Liver (tissue), 9 donors: ENCODE data around the gene PPY. TPM values are rescaled to one million over a fixed set of nuclear protein-coding genes. Genes with fewer than 3 reads are reported as not detected.

Experiments used
- DNase-seq: peaks from one replicate; pipeline ENCODE4 v3.0.0-alpha.2; 2017; ENCODE audit warnings: low spot score
- H3K27ac ChIP-seq, 2 donors: one replicate each; pipeline ENCODE4 v1.7.0; 2013; ENCODE audit warnings: inconsistent platforms in 2 of 2, low read length in 2 of 2, control low read depth in 1 of 2, low read depth in 1 of 2, mild to moderate bottlenecking in 1 of 2
- H3K27me3 ChIP-seq, 4 donors: one replicate each; pipeline versions ENCODE4 v1.6.1 to v1.7.0; 2013; ENCODE audit warnings: low read length in 3 of 4, inconsistent platforms in 1 of 4, mild to moderate bottlenecking in 1 of 4, moderate library complexity in 1 of 4; ENCODE audit not compliant: control insufficient read depth in 4 of 4, insufficient read depth in 4 of 4
- H3K36me3 ChIP-seq, 4 donors: one replicate each; pipeline versions ENCODE4 v1.6.1 to v1.7.0; 2013; ENCODE audit warnings: low read length in 3 of 4, mild to moderate bottlenecking in 3 of 4, low read depth in 1 of 4, moderate library complexity in 1 of 4; ENCODE audit not compliant: control insufficient read depth in 4 of 4, insufficient read depth in 3 of 4
- H3K4me1 ChIP-seq, 4 donors: one replicate each; pipeline versions ENCODE4 v1.6.1 to v1.7.0; 2013; ENCODE audit warnings: low read length in 3 of 4, mild to moderate bottlenecking in 3 of 4, moderate library complexity in 1 of 4; ENCODE audit not compliant: control insufficient read depth in 4 of 4, insufficient read depth in 4 of 4
- H3K4me3 ChIP-seq, 3 donors: one replicate each; pipeline versions ENCODE4 v1.6.1 to v1.7.0; 2013; ENCODE audit warnings: low read length in 3 of 3, control low read depth in 1 of 3, low read depth in 1 of 3, mild to moderate bottlenecking in 1 of 3
- H3K9ac ChIP-seq, 2 donors: one replicate each; pipeline ENCODE4 v1.7.0; 2013; ENCODE audit warnings: low read length in 2 of 2, mild to moderate bottlenecking in 2 of 2, moderate library complexity in 2 of 2, control low read depth in 1 of 2, low read depth in 1 of 2
- H3K9me3 ChIP-seq, 4 donors: one replicate each; pipeline versions ENCODE4 v1.6.1 to v1.7.0; 2013; ENCODE audit warnings: low read length in 3 of 4; ENCODE audit not compliant: control insufficient read depth in 4 of 4
- ATF3 ChIP-seq: IDR thresholded peaks from 2 replicates; pipeline ENCODE4 v1.6.1; 2016; ENCODE audit warnings: antibody characterized with exemption
- CTCF ChIP-seq: fragments of 150-350 bp; IDR thresholded peaks from 2 replicates; pipeline ENCODE4 v1.5.1; 2017; ENCODE audit warnings: improper control_type of control experiment, low read depth, low read length; ENCODE audit not compliant: missing input control
- EGR1 ChIP-seq, 2 donors: IDR thresholded peaks; 2 replicates each; pipeline ENCODE4 v1.6.1; 2016 to 2018; ENCODE audit warnings: antibody characterized with exemption in 2 of 2, low read depth in 2 of 2
- FOXA1 ChIP-seq: IDR thresholded peaks from 2 replicates; pipeline ENCODE4 v1.6.1; 2016; ENCODE audit warnings: antibody characterized with exemption
- FOXA2 ChIP-seq: IDR thresholded peaks from 2 replicates; pipeline ENCODE4 v1.6.1; 2016; ENCODE audit warnings: antibody characterized with exemption
- GABPA ChIP-seq, 2 donors: IDR thresholded peaks in 1 of 2; conservative IDR thresholded peaks in 1 of 2; 2 replicates each; pipeline ENCODE4 v1.6.1; 2016; ENCODE audit warnings: antibody characterized with exemption in 2 of 2, mild to moderate bottlenecking in 1 of 2, moderate library complexity in 1 of 2
- HNF4A ChIP-seq, 2 donors: conservative IDR thresholded peaks; 2 replicates each; pipeline ENCODE4 v1.6.1; 2016; ENCODE audit warnings: antibody characterized with exemption in 2 of 2, mild to moderate bottlenecking in 2 of 2
- HNF4G ChIP-seq: IDR thresholded peaks from 2 replicates; pipeline ENCODE4 v1.6.1; 2016; ENCODE audit warnings: antibody characterized with exemption
- JUND ChIP-seq, 2 donors: IDR thresholded peaks; 2 replicates each; pipeline ENCODE4 v1.6.1; 2016; ENCODE audit warnings: antibody characterized with exemption in 2 of 2
- MAX ChIP-seq: IDR thresholded peaks from 2 replicates; pipeline ENCODE4 v1.6.1; 2016; ENCODE audit warnings: antibody characterized with exemption
- NR2F2 ChIP-seq: IDR thresholded peaks from 2 replicates; pipeline ENCODE4 v1.6.1; 2016; ENCODE audit warnings: antibody characterized with exemption
- RAD21 ChIP-seq, 2 donors: IDR thresholded peaks; 2 replicates each; pipeline ENCODE4 v1.6.1; 2016; ENCODE audit warnings: antibody characterized with exemption in 2 of 2, mild to moderate bottlenecking in 2 of 2
- REST ChIP-seq: IDR thresholded peaks from 2 replicates; pipeline ENCODE4 v1.6.1; 2016; ENCODE audit warnings: antibody characterized with exemption, mild to moderate bottlenecking
- RXRA ChIP-seq, 2 donors: IDR thresholded peaks; 2 replicates each; pipeline ENCODE4 v1.6.1; 2017 to 2018; ENCODE audit warnings: antibody characterized with exemption in 2 of 2, mild to moderate bottlenecking in 1 of 2
- SP1 ChIP-seq: IDR thresholded peaks from 2 replicates; pipeline ENCODE4 v1.6.1; 2018; ENCODE audit warnings: antibody characterized with exemption, mild to moderate bottlenecking
- TAF1 ChIP-seq: conservative IDR thresholded peaks from 2 replicates; pipeline ENCODE4 v1.6.1; 2016; ENCODE audit warnings: antibody characterized with exemption, mild to moderate bottlenecking
- YY1 ChIP-seq: IDR thresholded peaks from 2 replicates; pipeline ENCODE4 v1.6.1; 2016; ENCODE audit warnings: antibody characterized with exemption, mild to moderate bottlenecking
- ZBTB33 ChIP-seq: IDR thresholded peaks from 2 replicates; pipeline ENCODE4 v1.6.1; 2016; ENCODE audit warnings: antibody characterized with exemption
- WGBS: extraction: QIAGEN DNeasy Blood & Tissue Kit; methylation state at CpG from one replicate; pipeline ENCODE4 v1.1.7; 2013; 5-methylcytosine and 5-hydroxymethylcytosine counted together
- polyA plus RNA-seq, 2 donors: library from polyadenylated mRNA; stranded (reverse) in 1 of 2; unstranded in 1 of 2; fragments of 200-250 nt in 1 of 2; fragments of >200 nt in 1 of 2; fragmentation: Nextera tagmentation in 1 of 2; extraction: Ambion mirVana in 1 of 2; gene quantifications; one replicate each; pipeline versions ENCODE4 v1.2.1 to v1.2.3, GENCODE V29; 2013 to 2015
- total RNA-seq, 2 donors: library from RNA; depleted of rRNA; stranded (reverse); fragments of >200 nt; gene quantifications; one replicate each; pipeline ENCODE4 v1.2.3, GENCODE V29; 2014
- donor health status: healthy.
- donor health status: healthy.
- donor health status: healthy.
- donor health status: healthy.
- donor health status: healthy.

The PPY gene
- total and polyA plus RNA-seq, 4 donors: not detected

GRCh38 chr17:43979011-43979410 is 36.7 kb upstream of the PPY start:
- no peak overlapping the region for H3K9ac ChIP-seq
- no peaks in the 10 kb centered on the region for H3K9me3 ChIP-seq
- no peak overlapping the region for H3K27ac ChIP-seq
- H3K27me3 ChIP-seq: no peaks in the 10 kb centered on the region
- TF ChIP-seq FOXA2 (no peak), REST (no peak), ATF3 (no peak), RXRA (IDR thresholded peaks at IDR 0.05) (no peak), HNF4G (no peak), EGR1 (IDR thresholded peaks at IDR 0.05; ENCODE audit: low read depth in 2 of 2) (no peak), HNF4A (conservative IDR thresholded peaks at IDR 0.05) (no peak), JUND (IDR thresholded peaks at IDR 0.05) (no peak), RAD21 (IDR thresholded peaks at IDR 0.05) (no peak), SP1 (no peak), MAX (no peak), TAF1 (no peak), YY1 (no peak), FOXA1 (no peak), NR2F2 (no peak), CTCF (no peak), GABPA (IDR thresholded peaks at IDR 0.05 in 1 of 2, conservative IDR thresholded peaks at IDR 0.05 in 1 of 2) (no peak), ZBTB33 (no peak)
- 83% methylated on average over 7 of the region's 7 CpGs for WGBS
- no peaks in the 10 kb centered on the region for H3K36me3 ChIP-seq
- DNase-seq: no peak
- peaks cover 0 to 7% (median 5%) of the 10 kb centered on the region in 4 donors for H3K4me1 ChIP-seq
- H3K4me3 ChIP-seq: no peak overlapping the region
